Mesothelial cell of epicardium (in vitro differentiated cells): ENCODE measurements around the gene FDX2. TPM values are rescaled to one million over a fixed set of nuclear protein-coding genes. Genes with fewer than 3 reads are reported as not detected.

Experiments
- DNase-seq, 2 experiments: peaks; one replicate each; pipeline ENCODE4 v3.0.0; 2021; ENCODE audit warnings: low spot score in 2 of 2; ENCODE audit not compliant: unreplicated experiment in 2 of 2
- H3K27ac Mint-ChIP-seq: 2 replicates; pipeline ENCODE4 v1.8.0; 2021; ENCODE audit warnings: mixed read lengths
- H3K27me3 Mint-ChIP-seq: 2 replicates; pipeline ENCODE4 v1.8.0; 2021; ENCODE audit warnings: low read depth, mixed read lengths
- H3K36me3 Mint-ChIP-seq: 2 replicates; pipeline ENCODE4 v1.8.0; 2021; ENCODE audit warnings: mixed read lengths
- H3K4me1 Mint-ChIP-seq: 2 replicates; pipeline ENCODE4 v1.8.0; 2021; ENCODE audit warnings: mixed read lengths
- H3K4me3 Mint-ChIP-seq: 2 replicates; pipeline ENCODE4 v1.8.0; 2021; ENCODE audit warnings: mild to moderate bottlenecking, moderate library complexity, mixed read lengths
- H3K9me3 Mint-ChIP-seq: 2 replicates; pipeline ENCODE4 v1.8.0; 2021; ENCODE audit warnings: mixed read lengths
- total RNA-seq: library from RNA; stranded (reverse); gene quantifications from 3 replicates; pipeline ENCODE4 v1.2.1, GENCODE V29; 2021
- TF ChIP-seq, protein P1 (sequence below): fragments of 200-600 bp; sonication (generic); IDR thresholded peaks from one replicate; pipeline ENCODE4 v1.5.0; 2021; ENCODE audit warnings: antibody characterized with exemption; ENCODE audit not compliant: unreplicated experiment

Gene FDX2
- total RNA-seq, 1 donor from 2014 or later: 18.6 TPM

DNA sequence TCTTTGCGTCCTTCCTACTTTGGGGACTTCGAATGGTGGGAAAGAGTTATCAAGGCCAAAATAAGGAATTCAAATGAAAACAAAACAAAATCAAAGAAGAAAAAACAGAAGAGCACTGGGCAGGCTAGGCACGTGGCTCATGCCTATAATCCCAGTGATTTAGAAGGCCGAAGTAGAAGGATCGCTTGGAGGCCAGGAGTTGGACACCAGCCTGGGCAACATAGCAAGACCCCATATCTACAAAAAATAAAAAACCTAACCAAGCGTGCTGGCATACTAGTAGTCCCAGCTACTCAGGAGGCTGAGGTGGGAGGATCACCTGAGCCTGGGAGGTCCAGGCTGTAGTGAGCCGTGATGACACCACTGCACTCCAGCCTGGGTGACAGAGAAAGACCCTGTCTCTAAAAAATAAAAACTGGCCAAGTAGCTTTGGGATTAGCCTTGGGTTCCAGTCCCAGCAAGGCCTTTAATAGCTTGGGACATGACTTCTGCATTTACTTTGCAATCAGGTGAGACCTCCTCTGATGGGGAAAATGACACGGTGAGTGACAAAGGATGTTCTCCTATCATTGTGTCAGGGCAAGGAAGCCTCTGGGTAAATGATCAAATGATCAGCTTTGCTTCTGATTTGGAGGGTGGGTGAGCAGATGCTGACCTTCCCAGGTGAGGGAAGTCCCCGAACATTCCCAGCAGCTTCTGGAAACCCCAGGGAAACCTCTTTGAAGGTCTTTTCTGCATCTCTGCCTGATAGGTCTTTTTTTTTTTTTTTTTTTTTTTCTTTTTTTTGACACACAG, 37.8 kb downstream of the FDX2 start:
- no peak for DNase-seq
- TF ChIP-seq, protein P1, sequence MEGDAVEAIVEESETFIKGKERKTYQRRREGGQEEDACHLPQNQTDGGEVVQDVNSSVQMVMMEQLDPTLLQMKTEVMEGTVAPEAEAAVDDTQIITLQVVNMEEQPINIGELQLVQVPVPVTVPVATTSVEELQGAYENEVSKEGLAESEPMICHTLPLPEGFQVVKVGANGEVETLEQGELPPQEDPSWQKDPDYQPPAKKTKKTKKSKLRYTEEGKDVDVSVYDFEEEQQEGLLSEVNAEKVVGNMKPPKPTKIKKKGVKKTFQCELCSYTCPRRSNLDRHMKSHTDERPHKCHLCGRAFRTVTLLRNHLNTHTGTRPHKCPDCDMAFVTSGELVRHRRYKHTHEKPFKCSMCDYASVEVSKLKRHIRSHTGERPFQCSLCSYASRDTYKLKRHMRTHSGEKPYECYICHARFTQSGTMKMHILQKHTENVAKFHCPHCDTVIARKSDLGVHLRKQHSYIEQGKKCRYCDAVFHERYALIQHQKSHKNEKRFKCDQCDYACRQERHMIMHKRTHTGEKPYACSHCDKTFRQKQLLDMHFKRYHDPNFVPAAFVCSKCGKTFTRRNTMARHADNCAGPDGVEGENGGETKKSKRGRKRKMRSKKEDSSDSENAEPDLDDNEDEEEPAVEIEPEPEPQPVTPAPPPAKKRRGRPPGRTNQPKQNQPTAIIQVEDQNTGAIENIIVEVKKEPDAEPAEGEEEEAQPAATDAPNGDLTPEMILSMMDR: no peak
- Mint-ChIP-seq H3K36me3 (no peaks in the 10 kb centered on the region), H3K27ac (no peak overlapping the region), H3K4me3 (no peak overlapping the region), H3K27me3 (peaks cover 15% of the 10 kb centered on the region), H3K9me3 (no peaks in the 10 kb centered on the region), H3K4me1 (no peaks in the 10 kb centered on the region)

GRCh38 chr19:10274589-10274988, 41.2 kb downstream of the FDX2 start:
- H3K27ac Mint-ChIP-seq: no peak overlapping the region
- no peak for DNase-seq
- no peaks in the 10 kb centered on the region for H3K9me3 Mint-ChIP-seq
- H3K4me1 Mint-ChIP-seq: no peaks in the 10 kb centered on the region
- H3K36me3 Mint-ChIP-seq: no peaks in the 10 kb centered on the region
- TF ChIP-seq, protein P1: no peak
- H3K27me3 Mint-ChIP-seq: peaks cover 47% of the 10 kb centered on the region
- no peak overlapping the region for H3K4me3 Mint-ChIP-seq

- TF ChIP-seq, protein P1: no peak
- Mint-ChIP-seq H3K9me3 (no peaks in the 10 kb centered on the region), H3K27me3 (peaks cover 50% of the 10 kb centered on the region), H3K4me1 (no peaks in the 10 kb centered on the region), H3K4me3 (peak overlapping the region; percentile 15), H3K36me3 (no peaks in the 10 kb centered on the region), H3K27ac (no peak overlapping the region)
- no peak for DNase-seq
Measured at GRCh38 chr19:10271543-10272086, 44.2 kb downstream of the FDX2 start.

- H3K4me1 Mint-ChIP-seq: no peaks in the 10 kb centered on the region
- H3K27ac Mint-ChIP-seq: no peak within 1 kb of the TSS
- no peaks in the 10 kb centered on the region for H3K36me3 Mint-ChIP-seq
- no peak for DNase-seq
- TF ChIP-seq, protein P1: no peak
- peaks cover 50% of the 10 kb centered on the region for H3K27me3 Mint-ChIP-seq
- H3K9me3 Mint-ChIP-seq: no peaks in the 10 kb centered on the region
- peak within 1 kb of the TSS; percentile 55 for H3K4me3 Mint-ChIP-seq
Measured at GRCh38 chr19:10270616-10271394, 45.0 kb downstream of the FDX2 start, which contains the start of gene ICAM1. Gene ICAM1, plus strand, starts transcription at chr19:10271120. Its CDS starts 40 bp downstream, at chr19:10271160.

- TF ChIP-seq, protein P1: no peak
- DNase-seq: no peak
- Mint-ChIP-seq H3K9me3 (no peaks in the 10 kb centered on the region), H3K27ac (no peak overlapping the region), H3K4me1 (no peaks in the 10 kb centered on the region), H3K27me3 (peaks cover 50% of the 10 kb centered on the region), H3K36me3 (no peaks in the 10 kb centered on the region), H3K4me3 (peak overlapping the region; percentile 55)
Measured at GRCh38 chr19:10270180-10270615, 45.6 kb downstream of the FDX2 start.
